Parathyroid adenoma (tissue), 2 donors: ENCODE data around the gene DUOXA1.
A peak's percentile ranks its signal among the peaks of the same experiment; 100 is the strongest.

Experiments
- H2AFZ ChIP-seq: fragments of 300-600 bp; sonication (generic); one replicate; pipeline ENCODE4 v1.7.0; 2017; ENCODE audit warnings: antibody characterized with exemption, mild to moderate bottlenecking
- H3K27ac ChIP-seq: fragments of 300-600 bp; sonication (generic); one replicate; pipeline ENCODE4 v1.7.0; 2017
- H3K27me3 ChIP-seq: fragments of 300-600 bp; sonication (generic); one replicate; pipeline ENCODE4 v1.7.0; 2017; ENCODE audit warnings: low read length; ENCODE audit not compliant: control insufficient read depth, insufficient read depth
- H3K36me3 ChIP-seq: fragments of 300-600 bp; sonication (generic); one replicate; pipeline ENCODE4 v1.7.0; 2017; ENCODE audit warnings: low read length; ENCODE audit not compliant: control insufficient read depth, insufficient read depth
- H3K4me1 ChIP-seq: fragments of 300-600 bp; sonication (generic); one replicate; pipeline ENCODE4 v1.7.0; 2017; ENCODE audit warnings: control low read depth
- H3K4me2 ChIP-seq: fragments of 300-600 bp; sonication (generic); one replicate; pipeline ENCODE4 v1.7.0; 2017; ENCODE audit warnings: low read length
- H3K4me3 ChIP-seq: fragments of 300-600 bp; sonication (generic); one replicate; pipeline ENCODE4 v1.7.0; 2017; ENCODE audit warnings: low read depth, low read length
- H3K79me2 ChIP-seq: fragments of 300-600 bp; sonication (generic); one replicate; pipeline ENCODE4 v1.7.0; 2017; ENCODE audit warnings: control low read depth
- H3K9ac ChIP-seq: fragments of 300-600 bp; sonication (generic); one replicate; pipeline ENCODE4 v1.7.0; 2017; ENCODE audit warnings: mild to moderate bottlenecking
- H3K9me3 ChIP-seq: fragments of 300-600 bp; sonication (generic); one replicate; pipeline ENCODE4 v1.7.0; 2017; ENCODE audit warnings: low read length; ENCODE audit not compliant: control insufficient read depth
- TF ChIP-seq, protein P1 (sequence below): fragments of 300-600 bp; sonication (generic); IDR thresholded peaks from one replicate; pipeline ENCODE4 v1.7.0; 2017; ENCODE audit warnings: antibody characterized with exemption, mild to moderate bottlenecking
- donor health status: primary hyperparathyroidism.

The DUOXA1 gene, protein sequence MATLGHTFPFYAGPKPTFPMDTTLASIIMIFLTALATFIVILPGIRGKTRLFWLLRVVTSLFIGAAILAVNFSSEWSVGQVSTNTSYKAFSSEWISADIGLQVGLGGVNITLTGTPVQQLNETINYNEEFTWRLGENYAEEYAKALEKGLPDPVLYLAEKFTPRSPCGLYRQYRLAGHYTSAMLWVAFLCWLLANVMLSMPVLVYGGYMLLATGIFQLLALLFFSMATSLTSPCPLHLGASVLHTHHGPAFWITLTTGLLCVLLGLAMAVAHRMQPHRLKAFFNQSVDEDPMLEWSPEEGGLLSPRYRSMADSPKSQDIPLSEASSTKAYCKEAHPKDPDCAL

DNA sequence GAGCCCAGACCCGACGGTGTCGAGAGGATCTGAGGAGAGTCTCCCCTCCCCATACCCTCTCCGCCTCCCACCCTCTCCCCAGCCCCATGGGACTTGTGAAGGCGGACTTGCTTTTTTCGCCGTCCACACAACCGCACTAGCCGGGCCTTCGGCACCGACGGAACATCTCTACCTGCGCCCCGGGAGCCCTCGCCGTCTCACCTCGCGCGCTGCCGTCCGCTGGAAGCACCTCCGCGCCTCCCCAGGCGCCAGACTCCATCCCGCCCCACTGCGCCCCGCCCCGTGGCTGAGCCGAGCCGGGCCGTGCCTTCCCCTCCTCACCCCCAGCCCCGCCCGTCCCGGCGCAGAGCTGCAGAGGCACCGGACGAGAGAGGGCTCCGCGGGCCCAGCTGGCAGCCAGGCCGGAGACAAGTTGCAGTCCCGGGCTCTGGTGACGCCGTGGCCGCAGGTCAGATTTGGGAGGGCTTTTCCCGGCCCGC is at the start of gene DUOXA1, which contains the start of gene DUOX1:
TSS of gene DUOXA1 (minus strand) at position 229 of the 479 bp plus-strand sequence. CDS start 6,865 bp downstream, outside the sequence.
TSS of gene DUOX1 (plus strand) at position 344 of the 479 bp plus-strand sequence. CDS start 1,973 bp downstream, outside the sequence.
- no peak within 1 kb of the TSS for H3K9ac ChIP-seq
- TF ChIP-seq, protein P1, sequence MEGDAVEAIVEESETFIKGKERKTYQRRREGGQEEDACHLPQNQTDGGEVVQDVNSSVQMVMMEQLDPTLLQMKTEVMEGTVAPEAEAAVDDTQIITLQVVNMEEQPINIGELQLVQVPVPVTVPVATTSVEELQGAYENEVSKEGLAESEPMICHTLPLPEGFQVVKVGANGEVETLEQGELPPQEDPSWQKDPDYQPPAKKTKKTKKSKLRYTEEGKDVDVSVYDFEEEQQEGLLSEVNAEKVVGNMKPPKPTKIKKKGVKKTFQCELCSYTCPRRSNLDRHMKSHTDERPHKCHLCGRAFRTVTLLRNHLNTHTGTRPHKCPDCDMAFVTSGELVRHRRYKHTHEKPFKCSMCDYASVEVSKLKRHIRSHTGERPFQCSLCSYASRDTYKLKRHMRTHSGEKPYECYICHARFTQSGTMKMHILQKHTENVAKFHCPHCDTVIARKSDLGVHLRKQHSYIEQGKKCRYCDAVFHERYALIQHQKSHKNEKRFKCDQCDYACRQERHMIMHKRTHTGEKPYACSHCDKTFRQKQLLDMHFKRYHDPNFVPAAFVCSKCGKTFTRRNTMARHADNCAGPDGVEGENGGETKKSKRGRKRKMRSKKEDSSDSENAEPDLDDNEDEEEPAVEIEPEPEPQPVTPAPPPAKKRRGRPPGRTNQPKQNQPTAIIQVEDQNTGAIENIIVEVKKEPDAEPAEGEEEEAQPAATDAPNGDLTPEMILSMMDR, result no peak
- H3K79me2 ChIP-seq, result no peaks in the 10 kb centered on the region
- H3K9me3 ChIP-seq, result no peaks in the 10 kb centered on the region
- H2AFZ ChIP-seq, result peak within 1 kb of the TSS; percentile 62
- no peaks in the 10 kb centered on the region for H3K27me3 ChIP-seq
- H3K4me1 ChIP-seq, result no peaks in the 10 kb centered on the region
- peak within 1 kb of the TSS; percentile 6 for H3K4me3 ChIP-seq
- H3K36me3 ChIP-seq, result no peaks in the 10 kb centered on the region
- H3K27ac ChIP-seq, result no peak within 1 kb of the TSS
- peak within 1 kb of the TSS; percentile 59 for H3K4me2 ChIP-seq

DNA sequence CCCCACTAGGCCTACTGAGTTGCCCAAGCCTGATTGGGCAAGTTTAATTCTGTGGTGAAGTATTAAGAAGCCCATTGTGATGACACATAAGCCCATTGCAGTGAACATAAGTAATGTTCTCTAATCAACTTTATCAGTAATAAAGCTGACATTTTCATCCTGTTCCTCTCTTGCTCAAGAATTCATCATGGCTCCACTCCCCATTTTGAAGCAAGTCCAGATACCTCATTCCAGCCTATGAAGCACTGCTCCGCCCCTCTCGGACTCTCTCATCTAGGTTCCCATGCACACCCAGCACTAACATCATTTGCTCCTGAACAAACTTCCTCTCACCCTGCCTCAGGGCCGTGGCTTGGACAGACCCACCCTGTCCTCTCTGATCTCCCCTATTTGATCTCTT is 47.6 kb upstream of the DUOXA1 start:
- Histone ChIP-seq H3K4me1 (no peaks in the 10 kb centered on the region), H3K27me3 (no peaks in the 10 kb centered on the region), H3K4me3 (no peak overlapping the region), H3K9ac (no peak overlapping the region), H3K4me2 (no peak overlapping the region), H3K36me3 (no peaks in the 10 kb centered on the region), H3K27ac (no peak overlapping the region), H3K9me3 (no peaks in the 10 kb centered on the region), H2AFZ (no peak overlapping the region), H3K79me2 (no peaks in the 10 kb centered on the region)
- TF ChIP-seq, protein P1, result no peak

DNA sequence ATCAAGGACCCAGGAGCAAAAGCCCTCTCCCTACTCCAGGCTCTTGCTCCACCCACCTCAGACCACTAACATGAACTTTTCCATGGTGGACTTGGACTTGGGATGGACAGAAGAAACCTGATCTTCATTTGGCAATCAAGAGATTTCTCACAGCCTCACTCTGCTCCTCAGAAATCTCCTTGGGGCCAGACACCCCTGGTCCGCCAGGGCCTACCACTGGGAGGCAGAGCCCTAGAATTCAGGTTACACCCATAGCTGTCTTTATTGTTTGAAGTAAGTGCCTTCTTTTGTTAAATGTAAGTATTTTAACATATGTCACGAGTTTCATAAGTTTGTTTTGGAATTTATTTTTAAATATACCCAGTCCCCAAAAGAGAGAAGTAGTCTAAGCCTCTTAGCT is 44.9 kb upstream of the DUOXA1 start:
- no peak overlapping the region for H3K4me3 ChIP-seq
- H3K27ac ChIP-seq, result no peak overlapping the region
- H2AFZ ChIP-seq, result no peak overlapping the region
- H3K9ac ChIP-seq, result no peak overlapping the region
- TF ChIP-seq, protein P1, result no peak
- H3K9me3 ChIP-seq, result no peaks in the 10 kb centered on the region
- no peak overlapping the region for H3K4me2 ChIP-seq
- no peaks in the 10 kb centered on the region for H3K79me2 ChIP-seq
- no peaks in the 10 kb centered on the region for H3K4me1 ChIP-seq
- H3K36me3 ChIP-seq, result no peaks in the 10 kb centered on the region
- H3K27me3 ChIP-seq, result no peaks in the 10 kb centered on the region

DNA sequence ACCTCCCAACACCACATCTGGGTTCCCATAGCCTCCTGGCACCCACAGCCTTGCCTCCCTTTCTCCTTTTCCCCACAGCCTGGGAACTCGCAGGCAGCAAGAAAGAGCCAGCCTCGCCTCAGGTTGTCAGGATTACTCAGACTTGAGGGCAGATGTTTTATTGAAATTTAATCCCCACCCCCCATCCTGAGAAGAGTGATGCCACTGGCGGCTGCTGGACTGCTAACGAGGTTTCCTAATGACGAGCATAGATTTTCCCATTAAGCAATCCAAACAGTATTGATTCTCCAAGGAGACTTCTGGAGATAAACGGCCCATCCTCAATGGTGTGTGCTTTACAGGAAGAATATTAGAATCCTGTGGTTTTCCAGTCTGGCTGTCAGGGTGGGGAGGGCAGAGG is 44.4 kb upstream of the DUOXA1 start:
- Histone ChIP-seq H3K79me2 (no peaks in the 10 kb centered on the region), H3K9ac (no peak overlapping the region), H3K4me2 (no peak overlapping the region), H3K27ac (no peak overlapping the region), H3K36me3 (no peaks in the 10 kb centered on the region), H3K9me3 (no peaks in the 10 kb centered on the region), H3K27me3 (no peaks in the 10 kb centered on the region), H3K4me1 (no peaks in the 10 kb centered on the region), H3K4me3 (no peak overlapping the region), H2AFZ (no peak overlapping the region)
- TF ChIP-seq, protein P1, result no peak
